GM12878 (cell line): ENCODE measurements around the gene LUZP2. TPM values are rescaled to one million over a fixed set of nuclear protein-coding genes. Genes with fewer than 3 reads are reported as not detected.

Experiments
- ATAC-seq: fragments of 200-7000 bp; cut with Tn5 transposase; 3 replicates; pipeline ENCODE4 v1.9.1; 2020; ENCODE audit warnings: mild to moderate bottlenecking, moderate library complexity
- BruUV-seq: library from RNA; stranded (reverse); fragments of 400-500 nt; replicated peaks from 2 replicates; lab custom pipeline; 2021; lab: Mats Ljungman, UMichigan
- CTCF ChIA-PET: fragments of 300-600 bp; sonication (Branson Sonifier 250); formaldehyde crosslinking; extraction: SDS; loops from one replicate; lab custom pipeline; 2021; ENCODE audit warnings: inconsistent platforms; lab: Yijun Ruan, JAX
- POLR2A ChIA-PET: fragments of 350-600 bp; formaldehyde crosslinking; extraction: SDS; loops from one replicate; lab custom pipeline; 2021; ENCODE audit warnings: inconsistent platforms; lab: Charles Lee
- RAD21 ChIA-PET: fragments of 300-600 bp; sonication (Branson Sonifier 250); formaldehyde crosslinking; loops from one replicate; lab custom pipeline; 2023; ENCODE audit warnings: antibody characterized with exemption; ENCODE audit not compliant: unreplicated experiment; lab: Charles Lee
- SMC1A ChIA-PET: fragments of 300-600 bp; sonication (Branson Sonifier 250); formaldehyde crosslinking; loops from one replicate; lab custom pipeline; 2023; ENCODE audit not compliant: unreplicated experiment, uncharacterized antibody; lab: Charles Lee
- DNase-seq: peaks from one replicate; pipeline ENCODE4 v3.0.0-alpha.2; 2011; ENCODE audit warnings: low read depth, low spot score
- FAIRE-seq: peaks from 3 replicates; lab custom pipeline; 2011; peaks lifted over from hg19 to GRCh38; lab: Jason Lieb, UNC
- H2AFZ ChIP-seq: 2 replicates; pipeline ENCODE4 v1.6.0; 2011; ENCODE audit warnings: low read depth, low read length, control low read depth; ENCODE audit not compliant: control insufficient read depth
- H3K27ac ChIP-seq: 2 replicates; pipeline ENCODE4 v1.5.1; 2011; ENCODE audit warnings: control low read depth; ENCODE audit not compliant: control insufficient read depth, insufficient read depth
- H3K27me3 ChIP-seq, 2 experiments: replicated peaks in 1 of 2; 2 replicates each; pipeline versions ENCODE4 v1.6.0 to v1.6.1; 2011; ENCODE audit warnings: low read length in 1 of 2; ENCODE audit not compliant: control insufficient read depth in 2 of 2, insufficient read depth in 2 of 2
- H3K36me3 ChIP-seq, 2 experiments: 2 replicates each; pipeline ENCODE4 v1.5.1; 2011; ENCODE audit warnings: low read length in 1 of 2; ENCODE audit not compliant: control insufficient read depth in 2 of 2, insufficient read depth in 2 of 2
- H3K4me1 ChIP-seq: 2 replicates; pipeline ENCODE4 v1.6.1; 2011; ENCODE audit warnings: mild to moderate bottlenecking, low read length, moderate library complexity, mixed read lengths; ENCODE audit not compliant: control insufficient read depth, insufficient read depth
- H3K4me2 ChIP-seq: 2 replicates; pipeline ENCODE4 v1.6.0; 2011; ENCODE audit warnings: control low read depth; ENCODE audit not compliant: control insufficient read depth, insufficient read depth
- H3K4me3 ChIP-seq: fragments of 200-600 bp; sonication (generic); 2 replicates; pipeline ENCODE4 v1.5.1; 2016
- H3K79me2 ChIP-seq: 2 replicates; pipeline ENCODE4 v1.6.0; 2011; ENCODE audit warnings: low read length; ENCODE audit not compliant: control insufficient read depth, insufficient read depth
- H3K9ac ChIP-seq: 2 replicates; pipeline ENCODE4 v1.8.0; 2011; ENCODE audit warnings: low read length, control low read depth, mixed read lengths; ENCODE audit not compliant: control insufficient read depth, insufficient read depth
- H3K9me3 ChIP-seq: replicated peaks from 3 replicates; pipeline ENCODE4 v1.5.1; 2011; ENCODE audit warnings: mild to moderate bottlenecking, low read length; ENCODE audit not compliant: control insufficient read depth, insufficient read depth
- H4K20me1 ChIP-seq: 2 replicates; pipeline ENCODE4 v1.6.0; 2011; ENCODE audit not compliant: control insufficient read depth, insufficient read depth
- ATF7 ChIP-seq: fragments of 450-650 bp; IDR thresholded peaks from 2 replicates; pipeline ENCODE4 v1.6.1; 2016; ENCODE audit warnings: low read depth, mild to moderate bottlenecking
- BCLAF1 ChIP-seq: fragments of 450-650 bp; IDR thresholded peaks from 2 replicates; pipeline ENCODE4 v1.6.1; 2017; ENCODE audit warnings: antibody characterized with exemption, mild to moderate bottlenecking, moderate library complexity
- CREM ChIP-seq: IDR thresholded peaks from 2 replicates; pipeline ENCODE4 v1.6.1; 2014; ENCODE audit warnings: antibody characterized with exemption, low read depth
- IKZF2 ChIP-seq, 2 experiments: fragments of 450-650 bp; IDR thresholded peaks; 2 replicates each; pipeline ENCODE4 v1.6.1; 2017; ENCODE audit warnings: mild to moderate bottlenecking in 2 of 2, moderate library complexity in 2 of 2
- KLF5 ChIP-seq: fragments of 450-650 bp; IDR thresholded peaks from 2 replicates; pipeline ENCODE4 v1.6.1; 2014; ENCODE audit warnings: mild to moderate bottlenecking; ENCODE audit not compliant: partially characterized antibody
- NR2C1 ChIP-seq: fragments of 450-650 bp; IDR thresholded peaks from 2 replicates; pipeline ENCODE4 v1.6.1; 2017; ENCODE audit warnings: antibody characterized with exemption, mild to moderate bottlenecking, moderate library complexity
- NR2C2 ChIP-seq: IDR thresholded peaks from 2 replicates; pipeline ENCODE4 v1.6.1; 2011; ENCODE audit warnings: borderline replicate concordance, low read depth; ENCODE audit not compliant: control insufficient read depth, insufficient read length
- NR2F1 ChIP-seq: fragments of 450-650 bp; conservative IDR thresholded peaks from 2 replicates; pipeline ENCODE4 v1.6.1; 2017; ENCODE audit warnings: mild to moderate bottlenecking
- RCOR1 ChIP-seq: conservative IDR thresholded peaks from 2 replicates; pipeline ENCODE4 v1.6.1; 2012; ENCODE audit warnings: low read depth, low read length, improper control_type of control experiment
- TAF1 ChIP-seq: IDR thresholded peaks from 2 replicates; pipeline ENCODE4 v1.6.1; 2011; ENCODE audit warnings: mild to moderate bottlenecking, low read depth, low read length, borderline replicate concordance
- ZSCAN29 ChIP-seq: fragments of 450-650 bp; IDR thresholded peaks from 2 replicates; pipeline ENCODE4 v1.6.1; 2017; ENCODE audit warnings: mild to moderate bottlenecking, moderate library complexity
- WGBS: methylation state at CpG from one replicate; pipeline ENCODE4 v1.1.6; 2016; ENCODE audit warnings: low lambda C conversion rate; ENCODE audit not compliant: insufficient replicate concordance, insufficient coverage; ENCODE audit errors: missing lambda C conversion rate; 5-methylcytosine and 5-hydroxymethylcytosine counted together
- in situ Hi-C: fragments of 300-500 bp; cut with MboI; formaldehyde crosslinking; loops from 9 replicates; pipeline ENCODE4 v1.14.3; 2018; ENCODE audit warnings: mixed read lengths
- intact Hi-C: fragments of 100-400 bp; cut with micrococcal nuclease; formaldehyde crosslinking; loops from one replicate; pipeline ENCODE4 v1.14.2; 2022; ENCODE audit not compliant: unreplicated experiment
- polyA plus RNA-seq, 11 experiments: library from polyadenylated mRNA; depleted of rRNA in 4 of 11; unstranded in 6 of 11; stranded (reverse) in 5 of 11; fragments of >200 nt; fragmentation: Nextera tagmentation in 4 of 11; fragmentation: Illumina TruSeq in 1 of 11; extraction: Ambion mirVana in 4 of 11; extraction: Trizol in 1 of 11; gene quantifications; 1 replicate in 1 of 11; 2 replicates in 10 of 11; pipeline versions ENCODE4 v1.2.1 to v1.2.3, GENCODE V29; 2011 to 2016; ENCODE audit warnings: inconsistent platforms in 2 of 11, missing spikeins in 2 of 11, low read depth in 1 of 11
- total RNA-seq, 4 experiments: library from RNA; depleted of rRNA in 3 of 4; stranded (reverse); fragments of >200 nt in 3 of 4; fragmentation: Illumina TruSeq in 1 of 4; extraction: Trizol in 1 of 4; gene quantifications; 2 replicates each; pipeline versions ENCODE4 v1.2.1 to v1.2.3, GENCODE V29; 2013 to 2021
- TF ChIP-seq, protein P1 (sequence below), 3 experiments: IDR thresholded peaks in 2 of 3; conservative IDR thresholded peaks in 1 of 3; 2 replicates each; pipeline ENCODE4 v1.5.1; 2011; ENCODE audit warnings: low read depth in 3 of 3, low read length in 3 of 3, mild to moderate bottlenecking in 3 of 3, control low read depth in 2 of 3, moderate library complexity in 2 of 3, inconsistent platforms in 1 of 3, mixed read lengths in 1 of 3; ENCODE audit not compliant: control insufficient read depth in 2 of 3, insufficient read depth in 1 of 3; ENCODE audit errors: extremely low read depth in 1 of 3
- TF ChIP-seq, protein P2 (sequence below): IDR thresholded peaks from 2 replicates; pipeline ENCODE4 v1.6.1; 2012; ENCODE audit warnings: mild to moderate bottlenecking, low read depth, low read length

Gene LUZP2
- total and polyA plus RNA-seq, 10 of the 15 experiments (the other 5 are each of a cell fraction or from before 2014, with no cell fraction given) = not detected

GRCh38 chr11:24457985-24458384, 38.9 kb upstream of the LUZP2 start (continued):
- TF ChIP-seq ATF7 (no peak), TAF1 (no peak)
- TF ChIP-seq, protein P1, sequence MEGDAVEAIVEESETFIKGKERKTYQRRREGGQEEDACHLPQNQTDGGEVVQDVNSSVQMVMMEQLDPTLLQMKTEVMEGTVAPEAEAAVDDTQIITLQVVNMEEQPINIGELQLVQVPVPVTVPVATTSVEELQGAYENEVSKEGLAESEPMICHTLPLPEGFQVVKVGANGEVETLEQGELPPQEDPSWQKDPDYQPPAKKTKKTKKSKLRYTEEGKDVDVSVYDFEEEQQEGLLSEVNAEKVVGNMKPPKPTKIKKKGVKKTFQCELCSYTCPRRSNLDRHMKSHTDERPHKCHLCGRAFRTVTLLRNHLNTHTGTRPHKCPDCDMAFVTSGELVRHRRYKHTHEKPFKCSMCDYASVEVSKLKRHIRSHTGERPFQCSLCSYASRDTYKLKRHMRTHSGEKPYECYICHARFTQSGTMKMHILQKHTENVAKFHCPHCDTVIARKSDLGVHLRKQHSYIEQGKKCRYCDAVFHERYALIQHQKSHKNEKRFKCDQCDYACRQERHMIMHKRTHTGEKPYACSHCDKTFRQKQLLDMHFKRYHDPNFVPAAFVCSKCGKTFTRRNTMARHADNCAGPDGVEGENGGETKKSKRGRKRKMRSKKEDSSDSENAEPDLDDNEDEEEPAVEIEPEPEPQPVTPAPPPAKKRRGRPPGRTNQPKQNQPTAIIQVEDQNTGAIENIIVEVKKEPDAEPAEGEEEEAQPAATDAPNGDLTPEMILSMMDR (IDR thresholded peaks at IDR 0.05 in 2 of 3, conservative IDR thresholded peaks at IDR 0.05 in 1 of 3; ENCODE audit: control insufficient read depth in 2 of 3, extremely low read depth in 1 of 3, insufficient read depth in 1 of 3, low read depth in 3 of 3, low read length in 3 of 3) = no peak

DNA sequence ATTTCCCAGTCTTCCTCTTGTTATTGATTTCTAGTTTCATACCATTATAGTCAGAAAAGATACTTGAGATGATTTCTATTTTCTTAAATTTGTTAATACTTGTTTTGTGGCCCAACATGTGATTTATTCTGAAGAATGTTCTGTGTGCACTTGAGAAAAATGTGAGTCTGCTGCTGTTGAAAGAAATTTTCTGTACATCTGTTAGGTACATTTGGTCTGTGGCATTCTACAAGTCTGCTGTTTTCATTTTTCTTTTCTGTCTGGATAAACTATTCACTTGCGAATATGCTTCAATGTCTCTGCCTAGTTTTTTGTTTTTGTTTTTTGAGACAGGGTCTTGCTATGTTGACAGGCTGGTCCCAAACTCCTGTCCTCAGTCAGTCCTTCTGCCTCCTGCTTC, 26.4 kb upstream of the LUZP2 start:
- CTCF ChIA-PET = no interaction called here
- H3K27ac ChIP-seq = no peak overlapping the region
- TF ChIP-seq BCLAF1 (no peak), RCOR1 (no peak), NR2F1 (no peak), NR2C1 (no peak), NR2C2 (no peak), CREM (no peak), IKZF2 (IDR thresholded peaks at IDR 0.05) (no peak), ZSCAN29 (no peak), KLF5 (no peak)
- TF ChIP-seq, protein P2, sequence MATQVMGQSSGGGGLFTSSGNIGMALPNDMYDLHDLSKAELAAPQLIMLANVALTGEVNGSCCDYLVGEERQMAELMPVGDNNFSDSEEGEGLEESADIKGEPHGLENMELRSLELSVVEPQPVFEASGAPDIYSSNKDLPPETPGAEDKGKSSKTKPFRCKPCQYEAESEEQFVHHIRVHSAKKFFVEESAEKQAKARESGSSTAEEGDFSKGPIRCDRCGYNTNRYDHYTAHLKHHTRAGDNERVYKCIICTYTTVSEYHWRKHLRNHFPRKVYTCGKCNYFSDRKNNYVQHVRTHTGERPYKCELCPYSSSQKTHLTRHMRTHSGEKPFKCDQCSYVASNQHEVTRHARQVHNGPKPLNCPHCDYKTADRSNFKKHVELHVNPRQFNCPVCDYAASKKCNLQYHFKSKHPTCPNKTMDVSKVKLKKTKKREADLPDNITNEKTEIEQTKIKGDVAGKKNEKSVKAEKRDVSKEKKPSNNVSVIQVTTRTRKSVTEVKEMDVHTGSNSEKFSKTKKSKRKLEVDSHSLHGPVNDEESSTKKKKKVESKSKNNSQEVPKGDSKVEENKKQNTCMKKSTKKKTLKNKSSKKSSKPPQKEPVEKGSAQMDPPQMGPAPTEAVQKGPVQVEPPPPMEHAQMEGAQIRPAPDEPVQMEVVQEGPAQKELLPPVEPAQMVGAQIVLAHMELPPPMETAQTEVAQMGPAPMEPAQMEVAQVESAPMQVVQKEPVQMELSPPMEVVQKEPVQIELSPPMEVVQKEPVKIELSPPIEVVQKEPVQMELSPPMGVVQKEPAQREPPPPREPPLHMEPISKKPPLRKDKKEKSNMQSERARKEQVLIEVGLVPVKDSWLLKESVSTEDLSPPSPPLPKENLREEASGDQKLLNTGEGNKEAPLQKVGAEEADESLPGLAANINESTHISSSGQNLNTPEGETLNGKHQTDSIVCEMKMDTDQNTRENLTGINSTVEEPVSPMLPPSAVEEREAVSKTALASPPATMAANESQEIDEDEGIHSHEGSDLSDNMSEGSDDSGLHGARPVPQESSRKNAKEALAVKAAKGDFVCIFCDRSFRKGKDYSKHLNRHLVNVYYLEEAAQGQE = no peak

More for the DNA sequence above, 26.4 kb upstream of the LUZP2 start:
- in situ Hi-C loops = no loop called here
- H3K4me3 ChIP-seq = no peak overlapping the region
- FAIRE-seq (no peak), ATAC-seq (no peak), DNase-seq (no peak)
- intact Hi-C loops = no loop called here
- H3K9me3 ChIP-seq = no peaks in the 10 kb centered on the region
- POLR2A ChIA-PET = no interaction called here
- WGBS = 86% methylated on average over 1 of the region's 1 CpG
- H3K27me3 ChIP-seq = no peaks in the 10 kb centered on the region
- no TSS peak for BruUV-seq
- no peak overlapping the region for H3K9ac ChIP-seq
- H2AFZ ChIP-seq = no peak overlapping the region
- SMC1A ChIA-PET = no interaction called here
- RAD21 ChIA-PET = no interaction called here
- no peaks in the 10 kb centered on the region for H4K20me1 ChIP-seq
- H3K4me2 ChIP-seq = no peak overlapping the region
- no peaks in the 10 kb centered on the region for H3K4me1 ChIP-seq
- H3K36me3 ChIP-seq = no peaks in the 10 kb centered on the region
- H3K79me2 ChIP-seq = no peaks in the 10 kb centered on the region
